Measurements from ENCODE around the gene BAX. TPM values are rescaled to one million over a fixed set of nuclear protein-coding genes. Genes with fewer than 3 reads are reported as not detected.

The BAX gene
- total and polyA plus RNA-seq, 2 of the 13 experiments (the other 11 are each of a cell fraction or from before 2014, with no cell fraction given), result 139 to 176 TPM

- TF ChIP-seq ZNF468 (CRISPR knock-in tag; IDR thresholded peaks at IDR 0.05) (no peak), MTERF4 (CRISPR knock-in tag; IDR thresholded peaks at IDR 0.05) (no peak), ZNF556 (CRISPR knock-in tag; IDR thresholded peaks at IDR 0.05; ENCODE audit: borderline replicate concordance) (no peak), MEIS1 (CRISPR knock-in tag; IDR thresholded peaks at IDR 0.05; ENCODE audit: borderline replicate concordance) (no peak), CBX2 (IDR thresholded peaks at IDR 0.05; ENCODE audit: low read depth, low read length) (no peak), CBX2 (CRISPR knock-in tag; IDR thresholded peaks at IDR 0.05; ENCODE audit: low read depth) (no peak), ZNF567 (CRISPR knock-in tag; IDR thresholded peaks at IDR 0.05; ENCODE audit: borderline replicate concordance) (no peak), HDAC6 (IDR thresholded peaks at IDR 0.05; ENCODE audit: low read depth, low read length) (no peak), RFXAP (CRISPR knock-in tag; IDR thresholded peaks at IDR 0.05; ENCODE audit: borderline replicate concordance) (no peak), MAX (IDR thresholded peaks at IDR 0.05) (peak; percentile 83), SATB2 (CRISPR knock-in tag; IDR thresholded peaks at IDR 0.05) (no peak), ZSCAN25 (CRISPR knock-in tag; IDR thresholded peaks at IDR 0.05) (no peak), ZNF260 (CRISPR knock-in tag; IDR thresholded peaks at IDR 0.05; ENCODE audit: borderline replicate concordance, low read depth) (no peak), SP1 (IDR thresholded peaks at IDR 0.05) (no peak), SP1 (CRISPR knock-in tag; IDR thresholded peaks at IDR 0.05) (no peak), NFAT5 (CRISPR knock-in tag; IDR thresholded peaks at IDR 0.05) (no peak), ZNF484 (CRISPR knock-in tag; IDR thresholded peaks at IDR 0.05; ENCODE audit: borderline replicate concordance, low read depth) (no peak), ARNT2 (CRISPR knock-in tag; IDR thresholded peaks at IDR 0.05; ENCODE audit: low read depth) (no peak; the same call in 1 of the 2 replicates), ZFP90 (CRISPR knock-in tag; IDR thresholded peaks at IDR 0.05; ENCODE audit: borderline replicate concordance) (no peak), FOXC1 (CRISPR knock-in tag; IDR thresholded peaks at IDR 0.05; ENCODE audit: borderline replicate concordance) (0 out of 2 replicates have a peak, but pooled peaks have one; percentile 13), ZBTB14 (CRISPR knock-in tag; IDR thresholded peaks at IDR 0.05) (no peak), ZKSCAN8 (CRISPR knock-in tag; IDR thresholded peaks at IDR 0.05; ENCODE audit: borderline replicate concordance) (no peak), FOXK1 (CRISPR knock-in tag; IDR thresholded peaks at IDR 0.05; ENCODE audit: borderline replicate concordance, low read depth) (no peak; the same call in 1 of the 2 replicates), TBX3 (IDR thresholded peaks at IDR 0.05; ENCODE audit: borderline replicate concordance) (no peak)
Observed at GRCh38 chr19:48961051-48961649, 6.5 kb downstream of the BAX start (continued).
